Panc1 (cell line): ENCODE results near the gene PGK2. TPM values are rescaled to one million over a fixed set of nuclear protein-coding genes. Genes with fewer than 3 reads are reported as not detected.

Experiments used
- ATAC-seq: fragments of 200-7000 bp; cut with Tn5 transposase; 2 replicates; pipeline ENCODE4 v1.9.1; 2020; ENCODE audit warnings: mild to moderate bottlenecking, moderate library complexity
- BruUV-seq: library from RNA; stranded (reverse); fragments of 400-500 nt; replicated peaks from 2 replicates; lab custom pipeline; 2021; lab: Mats Ljungman, UMichigan
- CTCF ChIA-PET: fragments of 300-600 bp; sonication (Branson Sonifier 250); formaldehyde crosslinking; loops from one replicate; lab custom pipeline; 2022; ENCODE audit warnings: antibody characterized with exemption; lab: Charles Lee
- POLR2A ChIA-PET: fragments of 300-600 bp; sonication (Branson Sonifier 250); formaldehyde crosslinking; loops from one replicate; lab custom pipeline; 2022; ENCODE audit warnings: antibody characterized with exemption; lab: Charles Lee
- DNase-seq: peaks from one replicate; pipeline ENCODE4 v3.0.0-alpha.2; 2010; ENCODE audit warnings: low read depth, low spot score
- H3K27ac ChIP-seq: 2 replicates; pipeline ENCODE4 v1.5.1; 2011; ENCODE audit warnings: mild to moderate bottlenecking, low read length, inconsistent platforms
- H3K27me3 ChIP-seq: fragments of 200-500 bp; sonication (Bioruptor generic); 2 replicates; pipeline ENCODE4 v1.6.0; 2014; ENCODE audit warnings: low read length, inconsistent platforms; ENCODE audit not compliant: control insufficient read depth, insufficient read depth
- H3K36me3 ChIP-seq: fragments of 200-500 bp; sonication (Bioruptor generic); 2 replicates; pipeline ENCODE4 v1.5.1; 2014; ENCODE audit warnings: inconsistent platforms, mild to moderate bottlenecking, low read length, moderate library complexity; ENCODE audit not compliant: control insufficient read depth, insufficient read depth
- H3K4me1 ChIP-seq: 2 replicates; pipeline ENCODE4 v1.5.1; 2011; ENCODE audit warnings: inconsistent platforms, mild to moderate bottlenecking, low read length, moderate library complexity; ENCODE audit not compliant: control insufficient read depth, insufficient read depth
- H3K4me3 ChIP-seq, 2 experiments: 2 replicates each; pipeline ENCODE4 v1.5.1; 2011 to 2012; ENCODE audit warnings: low read depth in 2 of 2, low read length in 2 of 2, mild to moderate bottlenecking in 2 of 2, inconsistent platforms in 1 of 2, moderate library complexity in 1 of 2
- H3K9me3 ChIP-seq: fragments of 200-500 bp; sonication (Bioruptor generic); 2 replicates; pipeline ENCODE4 v1.5.1; 2014; ENCODE audit warnings: low read depth, mild to moderate bottlenecking, inconsistent platforms, low read length, moderate library complexity; ENCODE audit not compliant: control insufficient read depth, insufficient read depth
- CTCF ChIP-seq: fragments of 450-650 bp; IDR thresholded peaks from 2 replicates; pipeline ENCODE4 v1.5.1; 2017; ENCODE audit warnings: mild to moderate bottlenecking
- POLR2AphosphoS5 ChIP-seq: IDR thresholded peaks from 2 replicates; pipeline ENCODE4 v1.6.1; 2012; ENCODE audit warnings: mild to moderate bottlenecking, low read depth, low read length, moderate library complexity
- REST ChIP-seq, 2 experiments: IDR thresholded peaks; 2 replicates each; pipeline ENCODE4 v1.6.1; 2011 to 2012; ENCODE audit warnings: low read depth in 2 of 2, control low read depth in 1 of 2, low read length in 1 of 2, mild to moderate bottlenecking in 1 of 2, moderate library complexity in 1 of 2; ENCODE audit not compliant: insufficient read depth in 1 of 2
- SIN3A ChIP-seq: IDR thresholded peaks from 2 replicates; pipeline ENCODE4 v1.6.1; 2012; ENCODE audit warnings: low read depth, mild to moderate bottlenecking, low read length, moderate library complexity, borderline replicate concordance; ENCODE audit not compliant: insufficient read depth
- TCF7L2 ChIP-seq: IDR thresholded peaks from 2 replicates; pipeline ENCODE4 v1.6.1; 2011; ENCODE audit warnings: mild to moderate bottlenecking, low read depth, low read length, inconsistent platforms
- in situ Hi-C: cut with HindIII; loops from 2 replicates; pipeline ENCODE4 v1.10.0; 2016; ENCODE audit warnings: low sequenced_read_pairs, low pct_unique_long_range_greater_than_20kb
- intact Hi-C: fragments of 100-400 bp; cut with micrococcal nuclease; formaldehyde crosslinking; loops from one replicate; pipeline ENCODE4 v1.10.0; 2022; ENCODE audit not compliant: unreplicated experiment
- total RNA-seq: library from RNA; stranded (reverse); gene quantifications from one replicate; pipeline ENCODE4 v1.2.1, GENCODE V29; 2021; ENCODE audit not compliant: unreplicated experiment

PGK2 gene
- total RNA-seq, 1 experiment from 2014 or later = not detected

- Histone ChIP-seq H3K27me3 (no peaks in the 10 kb centered on the region), H3K36me3 (no peaks in the 10 kb centered on the region), H3K27ac (no peak overlapping the region), H3K9me3 (no peaks in the 10 kb centered on the region), H3K4me3 (no peak overlapping the region), H3K4me1 (no peaks in the 10 kb centered on the region)
- no peak for DNase-seq
- CTCF ChIA-PET = no interaction called here
- ATAC-seq = no peak
- intact Hi-C loops (no loop called here), in situ Hi-C loops (no loop called here)
- no TSS peak for BruUV-seq
- POLR2A ChIA-PET = no interaction called here
- TF ChIP-seq REST (IDR thresholded peaks at IDR 0.05; ENCODE audit: insufficient read depth in 1 of 2, low read depth in 2 of 2, low read length in 1 of 2) (no peak), POLR2AphosphoS5 (no peak), TCF7L2 (no peak), SIN3A (no peak), CTCF (no peak)
Observed at GRCh38 chr6:49772285-49772684, 14.8 kb downstream of the PGK2 start.

- no peak overlapping the region for H3K27ac ChIP-seq
- TF ChIP-seq TCF7L2 (no peak), POLR2AphosphoS5 (no peak), REST (IDR thresholded peaks at IDR 0.05; ENCODE audit: insufficient read depth in 1 of 2, low read depth in 2 of 2, low read length in 1 of 2) (no peak), CTCF (no peak), SIN3A (no peak)
- H3K9me3 ChIP-seq = no peaks in the 10 kb centered on the region
- ChIA-PET CTCF (no interaction called here), POLR2A (no interaction called here)
- intact Hi-C loops (no loop called here), in situ Hi-C loops (no loop called here)
- no peaks in the 10 kb centered on the region for H3K4me1 ChIP-seq
- H3K36me3 ChIP-seq = no peaks in the 10 kb centered on the region
- BruUV-seq = no TSS peak
- H3K4me3 ChIP-seq = no peak overlapping the region
- H3K27me3 ChIP-seq = no peaks in the 10 kb centered on the region
- no peak for ATAC-seq
- no peak for DNase-seq
Observed at GRCh38 chr6:49766762-49767161, 20.3 kb downstream of the PGK2 start.
